ENCODE measurements around the gene AREL1.

- TF ChIP-seq CTCF (IDR thresholded peaks at IDR 0.05 in 2 of 3, conservative IDR thresholded peaks at IDR 0.05 in 1 of 3; ENCODE audit: control insufficient read depth in 2 of 3, extremely low read depth in 1 of 3, insufficient read depth in 1 of 3, low read depth in 3 of 3, low read length in 3 of 3): no peak
- no peak for TF ChIP-seq RAD21 (IDR thresholded peaks at IDR 0.05; ENCODE audit: insufficient read depth, low read depth, low read length)
- no peak for TF ChIP-seq RELB (IDR thresholded peaks at IDR 0.05; ENCODE audit: low read depth)
- TF ChIP-seq EGR1 (IDR thresholded peaks at IDR 0.05; ENCODE audit: borderline replicate concordance in 1 of 2, low read depth in 2 of 2, low read length in 2 of 2): no peak
- no peak for TF ChIP-seq EZH2 (IDR thresholded peaks at IDR 0.05; ENCODE audit: borderline replicate concordance, control insufficient read depth, low read depth, low read length)
- TF ChIP-seq PKNOX1 (IDR thresholded peaks at IDR 0.05): no peak
- no peak for TF ChIP-seq REST (IDR thresholded peaks at IDR 0.05; ENCODE audit: low read depth, low read length)
Observed at GRCh38 chr14:74702293-74702692, 10.6 kb downstream of the AREL1 start.

Measured in GM12878 (cell line).